GM18498 (cell line): ENCODE results near the gene SPOCK3.

ENCODE experiments used
- ATAC-seq: cut with Tn5 transposase; IDR thresholded peaks from one replicate; pipeline ENCODE4 v1.9.1; 2021; ENCODE audit warnings: mild to moderate bottlenecking, moderate library complexity; ENCODE audit not compliant: unreplicated experiment

The SPOCK3 gene

DNA sequence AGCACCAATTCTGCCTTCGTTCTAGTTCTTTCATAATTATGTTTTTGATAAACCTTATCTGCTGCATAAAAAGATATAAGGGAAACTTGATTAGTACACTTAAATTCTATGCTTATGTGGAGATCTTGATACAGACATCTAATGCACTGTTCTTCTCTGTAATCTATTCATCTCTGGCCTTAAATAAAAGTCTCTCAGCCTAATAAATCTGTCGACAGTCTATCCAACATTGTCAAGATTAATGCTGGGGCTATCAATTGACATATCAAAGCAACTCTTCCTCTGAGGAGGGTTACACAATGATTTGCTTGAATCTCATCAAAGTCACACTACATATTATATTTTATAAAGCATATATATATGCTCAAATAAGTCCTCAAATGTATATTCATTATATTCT, 545.5 kb downstream of the SPOCK3 start:
- no peak for ATAC-seq

DNA sequence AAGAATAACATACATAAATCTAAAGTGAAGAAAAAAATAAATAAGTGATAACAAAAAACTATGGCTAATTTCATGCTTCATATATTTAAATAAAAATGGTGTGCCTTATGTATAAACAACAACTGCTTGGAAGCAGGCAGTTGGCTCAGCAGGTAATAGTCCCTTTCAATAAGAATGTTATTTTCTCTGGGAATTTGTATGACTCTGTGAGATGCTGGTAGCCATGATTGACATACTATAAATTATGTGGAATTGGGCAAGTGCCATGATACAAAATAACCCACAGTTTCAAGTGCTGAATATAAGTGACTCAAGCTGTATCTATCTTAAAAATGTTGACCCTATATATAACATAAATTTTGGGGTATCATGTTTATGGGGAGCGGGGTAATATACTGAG, 546.5 kb downstream of the SPOCK3 start:
- ATAC-seq, result no peak
